ENCODE results near the gene ADH4. TPM values are rescaled to one million over a fixed set of nuclear protein-coding genes. Genes with fewer than 3 reads are reported as not detected.

ADH4 gene
- total and polyA plus RNA-seq, 2 of the 4 experiments (the other 2 are of a cell fraction), result not detected

DNA sequence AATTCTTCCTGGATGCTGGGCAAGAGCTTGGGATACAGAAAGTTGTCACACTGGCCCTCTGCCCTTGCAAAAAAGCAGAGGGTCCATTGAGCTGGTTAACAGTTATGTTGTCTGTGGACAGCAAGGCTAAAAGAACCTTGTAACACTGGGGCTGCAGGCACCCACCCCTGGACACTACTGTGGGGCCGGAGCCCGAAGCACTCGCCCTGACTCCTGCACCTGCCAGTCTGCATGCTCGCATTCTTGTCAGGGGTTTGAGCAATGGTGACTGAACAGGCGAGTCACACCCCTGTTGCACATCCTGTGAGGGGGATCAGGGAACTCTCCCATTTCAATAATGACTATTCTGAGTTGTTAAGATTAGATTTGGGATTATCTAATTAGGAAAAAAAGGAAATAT lies 23.6 kb downstream of the ADH4 start:
- Histone ChIP-seq H3K56ac (ENCODE audit: extremely low read depth, insufficient read depth, low read length) (no peak overlapping the region), H3K36me3 (ENCODE audit: control insufficient read depth, insufficient read depth, low read length) (no peaks in the 10 kb centered on the region), H2AFZ (replicated peaks; ENCODE audit: low read length, poor library complexity) (no peak overlapping the region), H3K4ac (ENCODE audit: low read depth, low read length) (no peak overlapping the region), H3K9me1 (ENCODE audit: insufficient read depth, low read length) (no peaks in the 10 kb centered on the region), H2AK5ac (ENCODE audit: low read depth, low read length) (no peak overlapping the region), H3K23ac (ENCODE audit: low read depth, low read length) (no peak overlapping the region), H3K4me3 (ENCODE audit: insufficient read depth, low read depth, low read length) (no peak overlapping the region), H3K27ac (ENCODE audit: insufficient read depth, low read length) (no peak overlapping the region), H3K18ac (ENCODE audit: low read depth, low read length) (no peak overlapping the region), H2BK120ac (ENCODE audit: low read depth, low read length) (no peak overlapping the region), H4K8ac (ENCODE audit: low read depth in 2 of 2, low read length in 2 of 2) (no peak overlapping the region), H2BK15ac (ENCODE audit: low read depth, low read length) (no peak overlapping the region), H4K5ac (ENCODE audit: low read depth, low read length) (no peak overlapping the region), H3K9me3 (ENCODE audit: control insufficient read depth, insufficient read depth, low read length) (no peaks in the 10 kb centered on the region), H2BK20ac (ENCODE audit: low read depth, low read length) (no peak overlapping the region), H4K91ac (ENCODE audit: insufficient read depth, low read depth, low read length) (no peak overlapping the region), H3K9ac (ENCODE audit: low read depth, low read length) (no peak overlapping the region), H2BK5ac (ENCODE audit: low read depth, low read length, poor library complexity, severe bottlenecking) (no peak overlapping the region), H3K79me1 (ENCODE audit: low read depth in 1 of 2, low read length in 2 of 2) (no peaks in the 10 kb centered on the region), H3K14ac (replicated peaks; ENCODE audit: low read depth, low read length) (no peak overlapping the region), H3K27me3 (ENCODE audit: control insufficient read depth, insufficient read depth, low read length) (no peaks in the 10 kb centered on the region), H2AK9ac (replicated peaks; ENCODE audit: low read depth, low read length, poor library complexity) (no peak overlapping the region), H3K4me1 (ENCODE audit: control insufficient read depth, insufficient read depth, low read length) (no peaks in the 10 kb centered on the region), H4K20me1 (ENCODE audit: insufficient read depth, low read length) (no peaks in the 10 kb centered on the region), H3K4me2 (ENCODE audit: low read depth, low read length) (no peak overlapping the region)
- in situ Hi-C loops (cut with MboI; ENCODE audit: low sequenced_read_pairs) (loop anchor here (5.0 kb wide), 1 partner anchor 292 kb away; no protein-coding TSS in a partner anchor), intact Hi-C loops (cut with micrococcal nuclease) (no loop called here), dilution Hi-C loops (cut with HindIII; ENCODE audit: low sequenced_read_pairs, unreplicated experiment) (no loop called here)
- BruUV-seq (replicated peaks), result no TSS peak
- DNase-seq, result no peak
- ATAC-seq (ENCODE audit: low read depth), result no peak
- POLR2A ChIA-PET (ENCODE audit: unreplicated experiment), result no interaction called here
- WGBS, 2 experiments (ENCODE audit: extremely low coverage in 2 of 2, insufficient read length in 1 of 2), result no CpG with 5 or more reads among the region's 5 CpGs
- CTCF ChIA-PET, result interaction anchor here (0.8 to 1.8 kb wide), 2 partner anchors 284 to 342 kb away, joined by 3 to 7 read pairs; no protein-coding TSS in a partner anchor
- TF ChIP-seq CHD1 (IDR thresholded peaks at IDR 0.05; ENCODE audit: low read depth, low read length), result no peak
- no peak for TF ChIP-seq RAD21 (IDR thresholded peaks at IDR 0.05; ENCODE audit: low read length)
- no peak for TF ChIP-seq MAZ (IDR thresholded peaks at IDR 0.05; ENCODE audit: borderline replicate concordance, low read depth, low read length)
- no peak for TF ChIP-seq POLR2A (IDR thresholded peaks at IDR 0.05; ENCODE audit: low read depth, low read length)
- no peak for TF ChIP-seq MAFK (IDR thresholded peaks at IDR 0.05; ENCODE audit: low read depth, low read length)
- TF ChIP-seq RFX5 (IDR thresholded peaks at IDR 0.05; ENCODE audit: low read depth, low read length), result no peak
- TF ChIP-seq, protein P1, sequence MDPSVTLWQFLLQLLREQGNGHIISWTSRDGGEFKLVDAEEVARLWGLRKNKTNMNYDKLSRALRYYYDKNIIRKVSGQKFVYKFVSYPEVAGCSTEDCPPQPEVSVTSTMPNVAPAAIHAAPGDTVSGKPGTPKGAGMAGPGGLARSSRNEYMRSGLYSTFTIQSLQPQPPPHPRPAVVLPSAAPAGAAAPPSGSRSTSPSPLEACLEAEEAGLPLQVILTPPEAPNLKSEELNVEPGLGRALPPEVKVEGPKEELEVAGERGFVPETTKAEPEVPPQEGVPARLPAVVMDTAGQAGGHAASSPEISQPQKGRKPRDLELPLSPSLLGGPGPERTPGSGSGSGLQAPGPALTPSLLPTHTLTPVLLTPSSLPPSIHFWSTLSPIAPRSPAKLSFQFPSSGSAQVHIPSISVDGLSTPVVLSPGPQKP (IDR thresholded peaks at IDR 0.05; ENCODE audit: borderline replicate concordance, low read depth, low read length), result no peak
- no peak for TF ChIP-seq FOS (IDR thresholded peaks at IDR 0.05; ENCODE audit: low read depth, low read length)
- no peak for TF ChIP-seq CEBPB (IDR thresholded peaks at IDR 0.05; ENCODE audit: low read depth, low read length)
- TF ChIP-seq SMC3 (IDR thresholded peaks at IDR 0.05; ENCODE audit: low read depth, low read length), result no peak
- TF ChIP-seq, protein P2, sequence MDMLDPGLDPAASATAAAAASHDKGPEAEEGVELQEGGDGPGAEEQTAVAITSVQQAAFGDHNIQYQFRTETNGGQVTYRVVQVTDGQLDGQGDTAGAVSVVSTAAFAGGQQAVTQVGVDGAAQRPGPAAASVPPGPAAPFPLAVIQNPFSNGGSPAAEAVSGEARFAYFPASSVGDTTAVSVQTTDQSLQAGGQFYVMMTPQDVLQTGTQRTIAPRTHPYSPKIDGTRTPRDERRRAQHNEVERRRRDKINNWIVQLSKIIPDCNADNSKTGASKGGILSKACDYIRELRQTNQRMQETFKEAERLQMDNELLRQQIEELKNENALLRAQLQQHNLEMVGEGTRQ (IDR thresholded peaks at IDR 0.05; ENCODE audit: low read depth, low read length), result no peak

All from IMR-90 (cell line).